Smooth muscle cell of bladder (primary cell): ENCODE results near the gene CXCL6. TPM values are rescaled to one million over a fixed set of nuclear protein-coding genes. Genes with fewer than 3 reads are reported as not detected.

ENCODE experiments used
- total RNA-seq: library from RNA; depleted of rRNA; stranded (reverse); fragments of >200 nt; gene quantifications from 2 replicates; pipeline ENCODE4 v1.2.3, GENCODE V29; 2014

Gene CXCL6
- total RNA-seq: 32.7 and 66.7 TPM in 2 replicates

GRCh38 chr4:73836373-73837279 is at the start of gene CXCL6:
Gene CXCL6, plus strand, starts transcription at chr4:73836678. Its CDS starts 73 bp downstream, at chr4:73836751.

GRCh38 chr4:73853246-73853704 is 16.8 kb downstream of the CXCL6 start, which contains the start of gene PF4V1:
Gene PF4V1, plus strand, starts transcription at chr4:73853296. Its CDS starts 67 bp downstream, at chr4:73853363.

GRCh38 chr4:73869130-73870055 is 32.9 kb downstream of the CXCL6 start, which contains the start of gene CXCL1:
Gene CXCL1, plus strand, starts transcription at chr4:73869393. Its CDS starts 78 bp downstream, at chr4:73869471.

Other genes starting within 250 kb of the CXCL6 start
- under 0.01 TPM in 2 replicates for gene RASSF6, start 216.2 kb upstream of the CXCL6 start, total RNA-seq
- 29.5 and 107 TPM in 2 replicates for gene CXCL8, start 96.1 kb upstream of the CXCL6 start, total RNA-seq
- 51.0 and 75.8 TPM in 2 replicates for gene PF4V1, start 16.6 kb downstream of the CXCL6 start, total RNA-seq
- 70.6 and 232 TPM in 2 replicates for gene CXCL1, start 32.7 kb downstream of the CXCL6 start, total RNA-seq
- gene PF4, start 145.3 kb downstream of the CXCL6 start, total RNA-seq: 0.85 and 1.4 TPM in 2 replicates
- gene PPBP, start 151.5 kb downstream of the CXCL6 start, total RNA-seq: 0.09 TPM in 1 of 2 replicates, not detected in the other
- gene CXCL5, start 162.0 kb downstream of the CXCL6 start, total RNA-seq: 14.0 and 21.0 TPM in 2 replicates
- 4.0 and 18.5 TPM in 2 replicates for gene CXCL3, start 202.0 kb downstream of the CXCL6 start, total RNA-seq